Measurements from ENCODE around the gene RNF130. TPM values are rescaled to one million over a fixed set of nuclear protein-coding genes. Genes with fewer than 3 reads are reported as not detected.

The RNF130 gene
- total and polyA plus RNA-seq, 2 donors (not counting 1 experiment from before 2014, with no cell fraction given), result 14.7 to 32.4 TPM

DNA sequence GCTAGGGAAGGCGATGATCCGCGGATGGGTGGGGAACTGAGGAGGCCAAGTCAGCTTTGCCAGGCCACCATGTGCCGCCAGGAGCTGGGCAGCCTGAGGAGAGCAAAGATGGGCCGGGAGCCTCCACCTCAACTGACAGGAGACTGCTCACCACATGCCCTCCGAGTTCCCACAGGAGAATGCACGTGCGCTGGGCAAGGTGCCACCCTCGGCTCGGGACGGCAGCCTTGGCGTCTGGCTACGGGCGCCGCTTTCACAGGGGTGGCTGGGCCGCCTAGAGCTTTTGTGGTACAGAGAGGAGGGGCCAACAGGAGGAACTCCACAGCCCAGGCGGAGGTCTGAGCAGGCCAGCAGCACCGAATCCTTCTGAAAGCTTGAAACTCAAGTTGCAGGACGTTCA is 158.6 kb downstream of the RNF130 start:
- no peak overlapping the region for H3K4me3 ChIP-seq (replicated peaks in 1 of 4; ENCODE audit: control extremely low read depth in 1 of 4, insufficient read depth in 1 of 4, low read depth in 3 of 4, low read length in 4 of 4)
- H3K9ac ChIP-seq (ENCODE audit: insufficient read depth, low read length), result no peak overlapping the region
- DNase-seq (ENCODE audit: low read depth in 2 of 2), result no peak
- no peaks in the 10 kb centered on the region for H4K20me1 ChIP-seq (ENCODE audit: control insufficient read depth, extremely low read depth, insufficient read depth, low read length)
- H3K4me1 ChIP-seq (ENCODE audit: control insufficient read depth, extremely low read depth, insufficient read depth, low read length), result peaks cover 6% of the 10 kb centered on the region
- no peak overlapping the region for H3K27ac ChIP-seq (ENCODE audit: insufficient read depth, low read length)
- no peaks in the 10 kb centered on the region for H3K36me3 ChIP-seq (ENCODE audit: control insufficient read depth, insufficient read depth, low read length)
- H3K79me2 ChIP-seq (ENCODE audit: control insufficient read depth, insufficient read depth, low read length), result no peaks in the 10 kb centered on the region
- no peak overlapping the region for H2AFZ ChIP-seq (ENCODE audit: low read length)
- no peaks in the 10 kb centered on the region for H3K9me3 ChIP-seq (ENCODE audit: control insufficient read depth, insufficient read depth, low read depth, low read length)
- TF ChIP-seq EZH2 (IDR thresholded peaks at IDR 0.05; ENCODE audit: low read length, missing control alignments), result no peak
- TF ChIP-seq, protein P1, sequence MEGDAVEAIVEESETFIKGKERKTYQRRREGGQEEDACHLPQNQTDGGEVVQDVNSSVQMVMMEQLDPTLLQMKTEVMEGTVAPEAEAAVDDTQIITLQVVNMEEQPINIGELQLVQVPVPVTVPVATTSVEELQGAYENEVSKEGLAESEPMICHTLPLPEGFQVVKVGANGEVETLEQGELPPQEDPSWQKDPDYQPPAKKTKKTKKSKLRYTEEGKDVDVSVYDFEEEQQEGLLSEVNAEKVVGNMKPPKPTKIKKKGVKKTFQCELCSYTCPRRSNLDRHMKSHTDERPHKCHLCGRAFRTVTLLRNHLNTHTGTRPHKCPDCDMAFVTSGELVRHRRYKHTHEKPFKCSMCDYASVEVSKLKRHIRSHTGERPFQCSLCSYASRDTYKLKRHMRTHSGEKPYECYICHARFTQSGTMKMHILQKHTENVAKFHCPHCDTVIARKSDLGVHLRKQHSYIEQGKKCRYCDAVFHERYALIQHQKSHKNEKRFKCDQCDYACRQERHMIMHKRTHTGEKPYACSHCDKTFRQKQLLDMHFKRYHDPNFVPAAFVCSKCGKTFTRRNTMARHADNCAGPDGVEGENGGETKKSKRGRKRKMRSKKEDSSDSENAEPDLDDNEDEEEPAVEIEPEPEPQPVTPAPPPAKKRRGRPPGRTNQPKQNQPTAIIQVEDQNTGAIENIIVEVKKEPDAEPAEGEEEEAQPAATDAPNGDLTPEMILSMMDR (conservative IDR thresholded peaks at IDR 0.05 in 1 of 2, IDR thresholded peaks at IDR 0.05 in 1 of 2; ENCODE audit: low read depth in 1 of 2, low read length in 2 of 2), result no peak
- no peak overlapping the region for H3K4me2 ChIP-seq (ENCODE audit: extremely low read depth, insufficient read depth, low read length)
- no peaks in the 10 kb centered on the region for H3K27me3 ChIP-seq (ENCODE audit: control insufficient read depth, insufficient read depth, low read length)

DNA sequence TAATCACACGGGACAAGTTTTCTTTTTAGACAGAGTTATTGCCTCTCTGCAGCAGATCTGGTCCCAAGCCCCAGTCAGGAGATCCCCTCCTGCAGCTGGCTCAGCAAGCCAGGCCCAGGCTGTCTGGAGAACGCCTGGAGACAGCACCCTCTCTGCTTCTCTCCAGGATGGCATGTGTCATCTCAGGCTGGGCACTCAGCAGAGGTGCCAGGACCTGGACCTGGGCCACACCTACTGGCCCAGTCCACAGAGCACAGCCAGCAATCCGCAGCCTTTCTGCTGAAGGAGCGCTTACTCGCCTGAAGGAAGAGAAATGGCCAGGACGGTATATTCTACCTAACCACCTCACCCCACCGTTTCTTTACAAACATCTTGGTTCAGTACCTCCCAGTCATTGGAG is 159.2 kb downstream of the RNF130 start:
- TF ChIP-seq, protein P1 (conservative IDR thresholded peaks at IDR 0.05 in 1 of 2, IDR thresholded peaks at IDR 0.05 in 1 of 2; ENCODE audit: low read depth in 1 of 2, low read length in 2 of 2), result no peak
- TF ChIP-seq EZH2 (IDR thresholded peaks at IDR 0.05; ENCODE audit: low read length, missing control alignments), result no peak
- no peaks in the 10 kb centered on the region for H3K9me3 ChIP-seq (ENCODE audit: control insufficient read depth, insufficient read depth, low read depth, low read length)
- no peak overlapping the region for H2AFZ ChIP-seq (ENCODE audit: low read length)
- peaks cover 6% of the 10 kb centered on the region for H3K4me1 ChIP-seq (ENCODE audit: control insufficient read depth, extremely low read depth, insufficient read depth, low read length)
- H4K20me1 ChIP-seq (ENCODE audit: control insufficient read depth, extremely low read depth, insufficient read depth, low read length), result no peaks in the 10 kb centered on the region
- H3K9ac ChIP-seq (ENCODE audit: insufficient read depth, low read length), result no peak overlapping the region
- no peaks in the 10 kb centered on the region for H3K36me3 ChIP-seq (ENCODE audit: control insufficient read depth, insufficient read depth, low read length)
- H3K27ac ChIP-seq (ENCODE audit: insufficient read depth, low read length), result no peak overlapping the region
- H3K27me3 ChIP-seq (ENCODE audit: control insufficient read depth, insufficient read depth, low read length), result no peaks in the 10 kb centered on the region
- H3K4me2 ChIP-seq (ENCODE audit: extremely low read depth, insufficient read depth, low read length), result no peak overlapping the region
- H3K79me2 ChIP-seq (ENCODE audit: control insufficient read depth, insufficient read depth, low read length), result no peaks in the 10 kb centered on the region
- no peak overlapping the region for H3K4me3 ChIP-seq (replicated peaks in 1 of 4; ENCODE audit: control extremely low read depth in 1 of 4, insufficient read depth in 1 of 4, low read depth in 3 of 4, low read length in 4 of 4)
- no peak for DNase-seq (ENCODE audit: low read depth in 2 of 2)

DNA sequence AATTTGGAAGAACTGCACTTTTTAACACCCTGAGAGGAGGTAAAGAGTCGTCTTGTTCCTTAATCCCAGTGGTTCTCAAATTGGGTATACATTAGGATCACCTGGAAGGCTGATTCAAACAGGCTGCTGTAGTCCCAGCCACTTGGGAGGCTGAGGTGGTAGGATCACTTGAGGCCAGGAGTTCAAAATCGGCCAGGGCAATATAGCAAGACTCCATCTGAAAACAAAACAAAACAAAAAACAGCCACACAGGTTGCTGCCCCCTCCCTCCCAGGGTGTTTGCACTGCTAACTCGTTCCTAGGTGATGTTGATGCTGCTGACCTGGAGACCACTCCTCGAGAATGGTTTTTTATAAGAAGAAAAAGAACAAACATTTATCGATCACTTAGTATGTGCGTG is 162.3 kb downstream of the RNF130 start:
- no peak for TF ChIP-seq EZH2 (IDR thresholded peaks at IDR 0.05; ENCODE audit: low read length, missing control alignments)
- TF ChIP-seq, protein P1 (conservative IDR thresholded peaks at IDR 0.05 in 1 of 2, IDR thresholded peaks at IDR 0.05 in 1 of 2; ENCODE audit: low read depth in 1 of 2, low read length in 2 of 2), result no peak
- no peak for DNase-seq (ENCODE audit: low read depth in 2 of 2)

More for the DNA sequence above, 162.3 kb downstream of the RNF130 start:
- H3K36me3 ChIP-seq (ENCODE audit: control insufficient read depth, insufficient read depth, low read length), result peaks cover 5% of the 10 kb centered on the region
- H3K4me1 ChIP-seq (ENCODE audit: control insufficient read depth, extremely low read depth, insufficient read depth, low read length), result peaks cover 11% of the 10 kb centered on the region
- H4K20me1 ChIP-seq (ENCODE audit: control insufficient read depth, extremely low read depth, insufficient read depth, low read length), result no peaks in the 10 kb centered on the region
- no peak overlapping the region for H2AFZ ChIP-seq (ENCODE audit: low read length)
- H3K4me3 ChIP-seq (replicated peaks in 1 of 4; ENCODE audit: control extremely low read depth in 1 of 4, insufficient read depth in 1 of 4, low read depth in 3 of 4, low read length in 4 of 4), result no peak overlapping the region
- no peaks in the 10 kb centered on the region for H3K27me3 ChIP-seq (ENCODE audit: control insufficient read depth, insufficient read depth, low read length)
- H3K79me2 ChIP-seq (ENCODE audit: control insufficient read depth, insufficient read depth, low read length), result peaks cover 27% of the 10 kb centered on the region
- H3K9ac ChIP-seq (ENCODE audit: insufficient read depth, low read length), result no peak overlapping the region
- no peak overlapping the region for H3K27ac ChIP-seq (ENCODE audit: insufficient read depth, low read length)
- H3K9me3 ChIP-seq (ENCODE audit: control insufficient read depth, insufficient read depth, low read depth, low read length), result no peaks in the 10 kb centered on the region
- no peak overlapping the region for H3K4me2 ChIP-seq (ENCODE audit: extremely low read depth, insufficient read depth, low read length)

Measured in fibroblast of lung (primary cell).